Prostate gland (tissue), 2 donors: ENCODE results near the gene STUB1.

Experiments used
- POLR2AphosphoS5 ChIP-seq: sonication (generic); formaldehyde crosslinking; IDR thresholded peaks from one replicate; pipeline ENCODE4 v1.6.1; 2017; ENCODE audit warnings: antibody characterized with exemption
- TF ChIP-seq, protein P1 (sequence below), 4 experiments: fragments of 200-600 bp in 2 of 4; fragments of 450-650 bp in 2 of 4; sonication (generic) in 2 of 4; IDR thresholded peaks; 1 replicate in 3 of 4; 2 replicates in 1 of 4; pipeline ENCODE4 v1.5.1; 2016 to 2019; ENCODE audit warnings: antibody characterized with exemption in 4 of 4, mild to moderate bottlenecking in 2 of 4, moderate library complexity in 2 of 4

- TF ChIP-seq, protein P1, sequence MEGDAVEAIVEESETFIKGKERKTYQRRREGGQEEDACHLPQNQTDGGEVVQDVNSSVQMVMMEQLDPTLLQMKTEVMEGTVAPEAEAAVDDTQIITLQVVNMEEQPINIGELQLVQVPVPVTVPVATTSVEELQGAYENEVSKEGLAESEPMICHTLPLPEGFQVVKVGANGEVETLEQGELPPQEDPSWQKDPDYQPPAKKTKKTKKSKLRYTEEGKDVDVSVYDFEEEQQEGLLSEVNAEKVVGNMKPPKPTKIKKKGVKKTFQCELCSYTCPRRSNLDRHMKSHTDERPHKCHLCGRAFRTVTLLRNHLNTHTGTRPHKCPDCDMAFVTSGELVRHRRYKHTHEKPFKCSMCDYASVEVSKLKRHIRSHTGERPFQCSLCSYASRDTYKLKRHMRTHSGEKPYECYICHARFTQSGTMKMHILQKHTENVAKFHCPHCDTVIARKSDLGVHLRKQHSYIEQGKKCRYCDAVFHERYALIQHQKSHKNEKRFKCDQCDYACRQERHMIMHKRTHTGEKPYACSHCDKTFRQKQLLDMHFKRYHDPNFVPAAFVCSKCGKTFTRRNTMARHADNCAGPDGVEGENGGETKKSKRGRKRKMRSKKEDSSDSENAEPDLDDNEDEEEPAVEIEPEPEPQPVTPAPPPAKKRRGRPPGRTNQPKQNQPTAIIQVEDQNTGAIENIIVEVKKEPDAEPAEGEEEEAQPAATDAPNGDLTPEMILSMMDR (IDR thresholded peaks at IDR 0.05) = no peak
- no peak for TF ChIP-seq POLR2AphosphoS5
These were observed 22.1 kb downstream of the STUB1 start for GRCh38 chr16:702341-702740.
